GM18511 (cell line): Measurements from ENCODE around the gene CEP85L.
A peak's percentile ranks its signal among the peaks of the same experiment; 100 is the strongest.

Experiments
- ATAC-seq: cut with Tn5 transposase; IDR thresholded peaks from one replicate; pipeline ENCODE4 v1.9.1; 2021; ENCODE audit warnings: mild to moderate bottlenecking, moderate library complexity; ENCODE audit not compliant: unreplicated experiment

CEP85L gene

GRCh38 chr6:118580585-118581419 is 70.6 kb downstream of the CEP85L start:
- ATAC-seq, result peak; percentile 68

DNA sequence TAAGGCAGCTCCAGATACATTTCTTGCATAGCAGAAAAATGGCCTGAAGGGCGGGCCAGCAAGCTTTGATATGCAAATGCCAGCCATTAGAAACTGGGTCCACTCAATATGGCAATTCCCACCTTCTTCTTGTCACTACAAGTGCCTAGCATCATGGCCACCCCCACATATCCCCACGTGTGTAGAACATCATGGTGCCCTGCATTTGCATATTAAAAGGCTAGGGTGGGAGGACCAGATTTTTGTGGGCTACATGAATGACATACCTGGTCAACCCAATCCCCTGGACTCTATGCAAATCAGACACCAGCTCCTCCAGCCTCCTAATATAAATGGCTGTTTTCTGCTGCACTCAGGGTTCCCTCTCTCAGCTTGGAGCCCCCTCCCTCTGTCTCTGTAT is 71.6 kb downstream of the CEP85L start:
- ATAC-seq, result no peak

- no peak for ATAC-seq
These were observed 72.8 kb downstream of the CEP85L start for GRCh38 chr6:118578617-118579016.

DNA sequence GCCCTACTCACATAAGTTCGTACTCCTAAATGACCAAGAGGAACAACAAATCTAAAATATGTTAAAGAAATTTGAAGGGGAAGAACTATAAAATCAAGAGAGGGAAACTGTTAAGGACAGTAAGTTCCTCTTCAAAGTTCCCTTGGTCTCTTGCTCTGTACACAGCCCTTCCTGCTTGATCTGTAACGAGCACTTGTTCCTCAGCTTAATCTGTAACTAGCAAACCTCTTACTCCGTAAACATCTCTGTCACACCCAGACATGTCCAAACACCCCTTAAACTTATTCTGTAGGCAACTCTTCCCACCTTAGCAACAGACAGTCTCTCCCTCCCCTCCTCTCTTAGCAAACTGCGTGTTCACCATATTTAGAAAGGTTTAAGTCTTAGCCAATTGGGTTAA is 73.4 kb downstream of the CEP85L start:
- no peak for ATAC-seq

DNA sequence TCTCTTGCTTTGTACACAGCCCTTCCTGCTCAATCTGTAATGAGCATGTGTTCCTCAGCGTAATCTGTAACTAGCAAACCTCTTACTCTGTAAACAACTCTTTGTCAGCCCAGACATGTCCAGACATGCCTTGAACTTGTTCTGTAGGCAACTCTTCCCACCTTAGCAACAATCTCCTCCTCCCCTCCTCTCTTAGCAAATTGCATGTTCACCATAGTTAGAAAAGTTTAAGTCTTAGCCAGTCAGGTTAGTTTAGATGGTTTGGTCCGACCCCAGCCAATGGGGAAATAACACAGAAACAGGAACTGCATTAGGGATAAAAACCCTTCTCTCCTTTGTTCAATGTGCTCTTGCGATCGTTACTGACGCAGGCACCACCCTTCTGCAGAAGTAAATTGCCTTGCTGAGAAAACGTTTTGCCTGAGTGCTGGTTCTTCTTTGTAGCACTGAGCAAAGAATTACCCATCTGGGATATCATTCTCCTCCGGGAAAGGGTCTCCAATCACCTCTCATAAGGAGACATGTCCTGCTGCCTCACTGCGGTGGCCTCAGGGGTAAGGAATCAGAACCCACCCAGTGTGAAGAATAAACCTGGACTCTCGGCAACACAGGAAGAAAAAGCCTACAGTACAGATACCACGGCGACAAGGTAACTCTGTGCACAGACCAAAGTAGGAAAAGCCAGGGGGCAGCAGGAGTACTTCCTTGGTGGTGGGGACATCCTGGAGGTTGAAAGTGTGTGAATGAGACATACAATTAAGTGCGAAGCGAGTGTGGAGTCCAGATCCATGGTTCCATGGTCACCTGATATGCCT is 77.1 kb downstream of the CEP85L start:
- no peak for ATAC-seq

- ATAC-seq, result no peak
These were observed 80.3 kb downstream of the CEP85L start for GRCh38 chr6:118571121-118571520.

DNA sequence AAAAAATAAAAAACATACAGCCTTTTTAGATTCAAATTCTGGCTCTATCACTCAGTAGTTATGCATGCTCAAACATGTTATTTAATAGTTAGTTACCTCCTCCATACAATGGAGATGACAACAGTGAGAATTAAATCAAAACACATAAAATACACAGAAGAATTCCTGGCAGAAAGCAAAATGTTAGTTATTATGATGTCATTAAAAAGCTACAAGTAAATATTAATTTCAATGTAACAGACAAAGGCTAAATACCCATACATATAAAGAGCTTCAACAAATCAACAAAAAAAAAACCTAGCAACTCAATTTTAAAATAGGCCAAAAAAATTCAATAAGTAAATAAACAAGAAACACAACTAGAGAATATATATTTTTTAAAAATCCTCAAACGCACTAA is 81.9 kb downstream of the CEP85L start:
- no peak for ATAC-seq

DNA sequence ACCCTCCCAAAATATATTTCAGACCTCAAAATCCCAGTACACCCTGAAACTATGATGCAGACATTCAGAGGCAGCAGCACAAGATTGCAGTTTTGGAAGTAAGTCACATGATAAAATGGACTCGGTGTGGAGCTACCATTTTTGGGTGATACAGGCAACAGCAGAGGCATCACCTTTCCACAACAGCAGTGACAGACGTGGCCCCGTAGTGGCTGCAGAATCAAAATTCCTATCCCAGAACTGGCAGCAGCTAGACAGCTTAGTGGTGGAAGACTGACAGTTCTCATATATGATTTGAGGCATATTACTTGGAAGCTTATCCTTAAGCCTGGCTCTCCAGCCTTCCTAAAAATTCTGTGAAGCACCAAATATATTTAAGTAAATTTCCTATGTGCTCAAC is 83.4 kb downstream of the CEP85L start:
- ATAC-seq, result no peak

- peak; percentile 100 for ATAC-seq
These were observed 86.0 kb downstream of the CEP85L start for GRCh38 chr6:118565311-118565960.

DNA sequence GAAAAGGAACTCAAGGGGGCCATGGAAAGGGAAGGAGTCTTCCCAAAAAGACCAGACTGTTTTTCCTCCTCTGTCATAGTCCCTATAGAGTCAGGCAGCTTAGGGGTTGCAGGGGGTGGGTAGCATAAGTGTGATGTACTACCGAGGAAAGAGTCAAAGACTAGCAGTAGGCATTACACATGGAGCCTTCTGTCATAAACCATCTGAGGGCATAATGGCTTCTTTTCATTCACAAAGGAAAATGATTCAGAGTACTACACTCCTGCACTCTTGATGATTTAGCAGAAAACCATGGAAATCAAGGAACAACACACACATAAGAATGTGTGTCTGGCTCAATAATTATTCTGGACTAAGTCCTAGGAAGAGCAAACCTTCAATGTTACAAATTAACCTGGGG is 88.4 kb downstream of the CEP85L start:
- ATAC-seq, result no peak

DNA sequence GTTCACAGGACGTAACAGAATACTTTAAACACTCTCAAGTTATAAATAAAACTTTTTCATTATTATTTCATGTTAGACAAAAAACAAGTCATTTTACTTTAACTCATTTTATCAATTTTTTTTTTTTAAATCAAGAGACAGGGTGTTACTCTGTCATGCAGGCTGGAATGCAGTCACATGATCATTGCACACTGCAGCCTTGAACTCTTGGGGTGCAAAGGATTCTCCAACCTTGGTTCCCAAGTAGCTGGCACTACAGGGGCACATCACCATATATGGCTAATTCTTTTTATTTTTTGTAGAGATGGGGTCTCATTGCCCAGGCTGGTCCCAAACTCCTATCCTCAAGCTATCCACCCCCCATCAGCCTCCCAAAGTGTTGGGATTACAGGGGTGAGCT is 89.1 kb downstream of the CEP85L start:
- ATAC-seq, result no peak

- peak; percentile 79 for ATAC-seq
These were observed 91.7 kb downstream of the CEP85L start for GRCh38 chr6:118559659-118560058.

- ATAC-seq, result peak; percentile 77
These were observed 92.8 kb downstream of the CEP85L start for GRCh38 chr6:118558464-118559217.

DNA sequence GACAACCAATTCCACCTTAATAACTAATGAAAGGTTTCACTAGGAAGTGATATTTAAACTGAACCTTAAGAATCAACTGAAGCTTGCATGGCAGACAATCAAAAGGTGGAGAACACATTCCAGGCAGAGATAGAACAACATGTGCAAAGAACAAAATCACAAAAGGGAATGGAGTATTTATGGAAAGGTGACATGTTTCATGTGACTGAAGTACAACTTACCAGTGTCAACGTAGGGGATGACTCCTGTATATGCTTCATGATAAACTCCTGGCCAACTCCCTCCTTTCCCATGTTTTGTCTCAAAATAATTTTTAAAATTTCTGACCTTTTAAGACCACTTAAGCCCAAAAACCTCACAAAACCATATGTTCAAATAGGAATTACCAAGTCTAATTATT is 96.7 kb downstream of the CEP85L start:
- ATAC-seq, result no peak

- no peak for ATAC-seq
These were observed 98.3 kb downstream of the CEP85L start for GRCh38 chr6:118553132-118553531.

GRCh38 chr6:118551063-118552053 is 100.0 kb downstream of the CEP85L start:
- ATAC-seq, result peak; percentile 93

DNA sequence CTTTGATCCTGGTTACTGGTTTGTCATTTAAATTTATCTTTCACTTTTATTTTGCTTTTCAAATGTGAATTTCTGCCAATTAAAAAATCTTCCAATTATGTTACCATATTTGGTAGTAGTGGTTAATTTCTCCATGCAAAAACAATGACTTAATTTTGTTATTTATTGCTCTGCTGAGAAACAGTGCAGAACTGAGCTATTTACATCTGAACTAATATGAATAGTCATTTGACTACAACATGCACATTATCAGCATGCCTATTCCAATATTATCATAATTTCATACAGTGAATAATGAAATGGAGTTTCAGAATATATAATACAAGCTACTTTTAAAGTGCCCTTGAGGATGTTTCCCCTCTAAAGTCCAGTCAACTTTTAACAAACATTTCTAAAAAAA is 102.8 kb downstream of the CEP85L start:
- ATAC-seq, result no peak

DNA sequence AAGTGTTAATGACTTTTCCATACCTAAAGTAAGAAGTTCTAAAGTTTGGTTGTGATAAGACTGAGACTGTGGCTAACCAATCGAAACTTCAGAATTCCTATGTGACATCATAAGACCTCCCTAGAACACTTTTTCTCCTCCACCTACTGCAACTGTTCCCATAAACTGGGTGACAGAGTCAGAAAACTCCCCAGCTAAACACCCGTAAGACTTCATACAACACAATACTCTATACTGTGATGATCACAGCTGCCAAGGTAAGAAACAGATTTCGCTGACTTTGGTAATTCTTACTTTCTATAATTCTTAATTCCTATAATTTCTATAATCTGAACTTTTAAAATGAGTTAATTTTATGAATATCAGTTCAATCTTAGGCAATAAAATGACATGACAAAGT is 103.3 kb downstream of the CEP85L start, which contains the start of gene PLN:
Gene PLN, plus strand, starts transcription at position 161 of the 400 bp plus-strand sequence. CDS start 10,626 bp downstream, outside the sequence.
- no peak for ATAC-seq

DNA sequence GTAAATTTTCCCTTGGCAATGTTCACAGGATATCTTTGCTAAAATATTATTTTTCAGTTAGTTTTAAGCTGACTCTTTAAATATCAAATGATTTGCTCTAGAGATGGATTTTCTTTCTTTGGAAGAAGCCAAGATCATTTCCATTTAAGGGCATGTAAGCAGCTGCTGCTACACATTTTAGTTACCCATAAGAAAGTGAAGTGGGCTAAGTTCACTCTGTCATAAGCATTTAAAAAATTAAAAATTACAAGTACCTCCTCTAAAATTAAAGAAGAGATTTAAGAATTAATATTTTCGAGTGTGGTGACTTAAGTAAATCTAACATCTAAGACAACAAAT is 104.5 kb downstream of the CEP85L start:
- no peak for ATAC-seq
